CD4-positive, alpha-beta memory T cell (primary cell): ENCODE measurements around the gene UCHL3. TPM values are rescaled to one million over a fixed set of nuclear protein-coding genes. Genes with fewer than 3 reads are reported as not detected.
A peak's percentile ranks its signal among the peaks of the same experiment; 100 is the strongest.
"Not testable (repeated sequence)": the region's sequence is repeated elsewhere in the genome, so short reads cannot be mapped to it uniquely, and the experiment has no call there.

Source experiments
- CTCF ChIA-PET: fragments of 350-600 bp; sonication (Branson Sonifier 250); formaldehyde crosslinking; loops from one replicate; lab custom pipeline; 2021; ENCODE audit warnings: inconsistent platforms; ENCODE audit not compliant: partially characterized antibody; lab: Charles Lee
- POLR2A ChIA-PET: fragments of 350-600 bp; sonication (Branson Sonifier 250); formaldehyde crosslinking; loops from one replicate; lab custom pipeline; 2021; ENCODE audit not compliant: partially characterized antibody; lab: Charles Lee
- DNase-seq, 5 donors: peaks; one replicate each; pipeline versions ENCODE4 v3.0.0 to v3.0.0-alpha.2; 2020 to 2022; ENCODE audit warnings: mixed read lengths in 1 of 5
- H3K27ac ChIP-seq: one replicate; pipeline ENCODE4 v1.7.0; 2013; ENCODE audit warnings: low read depth, low read length
- H3K27me3 ChIP-seq: 2 replicates; pipeline ENCODE4 v1.7.0; 2013; ENCODE audit warnings: mild to moderate bottlenecking, low read length, moderate library complexity; ENCODE audit not compliant: insufficient read depth
- H3K36me3 ChIP-seq: 2 replicates; pipeline ENCODE4 v1.7.0; 2013; ENCODE audit warnings: mild to moderate bottlenecking, low read length, moderate library complexity; ENCODE audit not compliant: insufficient read depth
- H3K4me1 ChIP-seq: 2 replicates; pipeline ENCODE4 v1.7.0; 2013; ENCODE audit warnings: mild to moderate bottlenecking, low read length, moderate library complexity; ENCODE audit not compliant: insufficient read depth
- H3K4me3 ChIP-seq, 2 donors: one replicate each; pipeline ENCODE4 v1.7.0; 2013; ENCODE audit warnings: low read length in 2 of 2, mild to moderate bottlenecking in 1 of 2
- H3K9me3 ChIP-seq, 2 donors: one replicate each; pipeline ENCODE4 v1.7.0; 2013; ENCODE audit warnings: low read length in 2 of 2, control low read depth in 1 of 2; ENCODE audit not compliant: control insufficient read depth in 1 of 2
- H3K27ac Mint-ChIP-seq, 7 donors: one replicate each; pipeline ENCODE4 v1.8.0; 2020 to 2021; ENCODE audit warnings: mixed read lengths in 7 of 7, mild to moderate bottlenecking in 6 of 7, inconsistent platforms in 3 of 7, moderate library complexity in 3 of 7
- H3K27me3 Mint-ChIP-seq, 2 donors: one replicate each; pipeline ENCODE4 v1.8.0; 2020 to 2021; ENCODE audit warnings: mixed read lengths in 2 of 2
- H3K36me3 Mint-ChIP-seq, 2 donors: one replicate each; pipeline ENCODE4 v1.8.0; 2020 to 2021; ENCODE audit warnings: mixed read lengths in 2 of 2, inconsistent platforms in 1 of 2, mild to moderate bottlenecking in 1 of 2
- H3K4me1 Mint-ChIP-seq, 4 donors: one replicate each; pipeline ENCODE4 v1.8.0; 2020 to 2021; ENCODE audit warnings: mixed read lengths in 4 of 4, mild to moderate bottlenecking in 1 of 4
- H3K4me3 Mint-ChIP-seq, 8 donors: one replicate each; pipeline ENCODE4 v1.8.0; 2020 to 2021; ENCODE audit warnings: mixed read lengths in 8 of 8, mild to moderate bottlenecking in 7 of 8, moderate library complexity in 6 of 8, inconsistent platforms in 3 of 8
- H3K9me3 Mint-ChIP-seq, 8 donors: one replicate each; pipeline ENCODE4 v1.8.0; 2020 to 2021; ENCODE audit warnings: mixed read lengths in 8 of 8, mild to moderate bottlenecking in 5 of 8, inconsistent platforms in 3 of 8, moderate library complexity in 1 of 8
- intact Hi-C: fragments of 100-400 bp; cut with micrococcal nuclease; formaldehyde crosslinking; loops from one replicate; pipeline ENCODE4 v1.15.1; 2023
- polyA plus RNA-seq, 2 donors: library from polyadenylated mRNA; unstranded; fragments of 300-500 nt; fragmentation: Illumina TruSeq; gene quantifications; one replicate each; pipeline ENCODE4 v1.2.3, GENCODE V29; 2021
- total RNA-seq, 2 experiments: library from RNA; stranded (reverse); gene quantifications; one replicate each; pipeline ENCODE4 v1.2.3, GENCODE V29; 2021

The UCHL3 gene
- total and polyA plus RNA-seq, 4 experiments from 2014 or later = 17.5 to 87.4 (median 33.7) TPM

DNA sequence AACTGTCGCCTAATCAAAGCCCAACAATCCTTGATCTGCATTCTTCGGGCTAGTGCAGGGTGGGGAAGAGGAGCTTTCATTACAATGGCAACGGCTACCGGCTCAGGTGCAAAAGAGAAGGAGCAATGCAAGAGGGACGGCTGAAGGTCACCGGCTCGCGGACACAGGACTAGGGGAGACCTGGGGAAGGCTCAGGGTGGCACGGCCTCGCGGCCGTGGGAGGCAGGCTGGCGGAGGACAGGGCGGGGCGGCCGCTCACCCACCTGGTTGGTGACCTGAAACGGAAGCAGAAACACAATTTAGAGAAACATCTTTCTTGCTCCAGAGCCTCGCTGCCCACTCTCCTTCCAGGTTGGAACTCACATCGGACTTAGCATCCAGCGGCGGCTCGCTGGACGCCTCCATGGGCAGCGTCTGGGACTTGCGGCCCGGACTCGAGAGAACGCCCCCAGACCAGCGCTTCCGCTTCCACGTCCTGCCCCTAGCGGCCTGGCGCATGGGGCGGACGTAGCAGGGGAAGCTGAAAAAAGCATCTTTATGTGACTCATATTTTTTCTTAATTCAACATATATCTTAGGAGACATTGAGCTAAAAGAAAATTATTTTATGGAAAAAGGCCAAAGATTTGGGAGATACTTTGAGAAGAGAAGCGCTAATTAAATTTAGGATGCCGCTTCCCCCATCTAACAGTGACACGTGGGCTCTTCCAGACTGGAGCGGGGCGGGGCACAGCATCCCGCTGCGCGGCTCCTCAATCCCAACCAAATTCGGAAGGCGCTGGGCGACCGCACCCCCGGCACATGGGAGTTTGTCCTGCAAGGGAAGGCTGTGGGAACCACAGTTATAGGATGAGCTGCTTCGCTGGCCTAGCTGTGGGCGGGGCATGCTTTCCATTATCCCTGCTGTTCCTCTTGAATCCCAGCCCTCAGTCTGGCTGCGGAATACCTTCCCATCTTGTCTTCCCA lies 11.9 kb upstream of the UCHL3 start, which contains the start of gene COMMD6:
Gene COMMD6, minus strand, starts transcription at position 441 of the 965 bp plus-strand sequence. Its CDS starts 36 bp downstream, at position 405.
- POLR2A ChIA-PET = interaction anchor here (0.7 to 2.2 kb wide), 7 partner anchors 10 to 1454 kb away, joined by 3 to 13 read pairs (median 5); partner anchors contain the start of genes CLN5 and UCHL3
- intact Hi-C loops = loop anchor here (1.0 kb wide), 1 partner anchor 12 kb away; the partner anchor contains the start of gene UCHL3
- Mint-ChIP-seq H3K4me3 (peak within 1 kb of the TSS; percentile 93 to 99 (median 96)), H3K27ac (peak within 1 kb of the TSS; percentile 80 to 94 (median 92)), H3K4me1 (peaks cover 25 to 52% (median 40%) of the 10 kb centered on the region in 4 donors), H3K9me3 (peaks cover 0 to 2% (median 0%) of the 10 kb centered on the region in 8 donors), H3K27me3 (no peaks in the 10 kb centered on the region), H3K36me3 (peaks cover 14 to 22% of the 10 kb centered on the region in 2 donors)
- Histone ChIP-seq H3K27ac (peak within 1 kb of the TSS; percentile 78), H3K27me3 (no peaks in the 10 kb centered on the region), H3K36me3 (no peaks in the 10 kb centered on the region), H3K4me3 (peak within 1 kb of the TSS; percentile 96 to 98), H3K9me3 (no peaks in the 10 kb centered on the region), H3K4me1 (peaks cover 50% of the 10 kb centered on the region)
- CTCF ChIA-PET = interaction anchor here (0.9 to 2.0 kb wide), 6 partner anchors 9 to 211 kb away, joined by 3 to 7 read pairs (median 6); no protein-coding TSS in a partner anchor
- DNase-seq = peak; percentile 66 to 77 (median 69)

DNA sequence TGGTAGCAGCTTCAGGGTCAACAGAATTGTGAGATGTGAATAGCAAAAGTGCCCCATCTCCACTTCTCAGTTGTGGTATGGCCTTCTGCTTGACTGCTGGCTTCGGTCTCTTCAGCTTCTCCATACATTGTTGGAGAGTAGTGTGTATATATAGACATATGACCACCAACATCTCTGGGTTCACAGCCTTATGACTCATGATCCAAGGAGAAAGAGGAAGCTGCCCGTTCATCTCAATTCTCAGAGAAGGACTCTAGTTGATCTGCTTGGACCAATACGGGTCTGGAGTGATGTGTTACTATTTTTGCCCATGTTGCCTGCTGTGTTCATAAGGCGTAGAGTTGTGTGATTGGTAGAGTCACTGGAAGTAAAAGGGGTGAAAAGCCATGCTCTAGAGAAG lies 8.3 kb upstream of the UCHL3 start:
- Histone ChIP-seq H3K27me3 (no peaks in the 10 kb centered on the region), H3K4me3 (no peak overlapping the region), H3K9me3 (no peaks in the 10 kb centered on the region), H3K27ac (no peak overlapping the region), H3K4me1 (peaks cover 19% of the 10 kb centered on the region), H3K36me3 (no peaks in the 10 kb centered on the region)
- Mint-ChIP-seq H3K27me3 (peaks cover 0 to 2% of the 10 kb centered on the region in 2 donors), H3K27ac (no peak overlapping the region), H3K9me3 (peaks cover 0 to 1% (median 0%) of the 10 kb centered on the region in 8 donors), H3K4me1 (peaks cover 12 to 22% (median 16%) of the 10 kb centered on the region in 4 donors), H3K36me3 (peaks cover 0 to 10% of the 10 kb centered on the region in 2 donors), H3K4me3 (no peak overlapping the region)
- DNase-seq = no peak
- CTCF ChIA-PET = interaction anchor here (0.9 kb wide), 1 partner anchor 11 kb away, joined by 4 read pairs; no protein-coding TSS in a partner anchor
- POLR2A ChIA-PET = no interaction called here
- intact Hi-C loops = loop anchor here (10.0 kb wide), 1 partner anchor 1784 kb away; the partner anchor contains the start of gene MYCBP2

DNA sequence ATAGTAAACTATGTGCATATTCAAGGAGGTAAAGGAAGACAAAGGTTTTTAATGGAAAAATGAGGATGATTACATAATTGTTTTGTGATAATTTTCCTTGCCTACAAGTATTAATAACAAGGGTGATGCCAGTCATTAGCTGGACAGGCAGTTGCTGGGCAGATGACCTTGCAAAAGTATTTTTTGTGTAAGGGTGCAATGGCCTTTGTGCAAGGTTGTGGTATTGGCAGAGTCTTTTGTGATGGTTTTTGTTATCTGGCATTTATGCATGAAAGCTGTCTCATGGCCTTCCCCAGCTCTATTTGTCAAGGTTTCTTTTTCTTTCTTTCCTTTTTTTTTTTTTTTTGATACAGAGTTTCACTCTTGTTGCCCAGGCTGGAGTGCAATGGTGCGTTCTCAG lies 7.6 kb upstream of the UCHL3 start:
- H3K27ac Mint-ChIP-seq = no peak overlapping the region
- no peak for DNase-seq
- no peaks in the 10 kb centered on the region for H3K9me3 Mint-ChIP-seq
- ChIA-PET POLR2A (interaction anchor here (0.7 kb wide), 1 partner anchor 10 kb away, joined by 4 read pairs; no protein-coding TSS in a partner anchor), CTCF (no interaction called here)
- Histone ChIP-seq H3K4me1 (peaks cover 13% of the 10 kb centered on the region), H3K27me3 (no peaks in the 10 kb centered on the region), H3K4me3 (no peak overlapping the region), H3K36me3 (no peaks in the 10 kb centered on the region), H3K27ac (no peak overlapping the region), H3K9me3 (no peaks in the 10 kb centered on the region)
- peaks cover 5 to 15% (median 10%) of the 10 kb centered on the region in 4 donors for H3K4me1 Mint-ChIP-seq
- intact Hi-C loops = loop anchor here (10.0 kb wide), 1 partner anchor 1783 kb away; the partner anchor contains the start of gene MYCBP2
- H3K36me3 Mint-ChIP-seq = peaks cover 0 to 10% of the 10 kb centered on the region in 2 donors
- H3K4me3 Mint-ChIP-seq = no peak overlapping the region
- H3K27me3 Mint-ChIP-seq = peaks cover 0 to 2% of the 10 kb centered on the region in 2 donors

DNA sequence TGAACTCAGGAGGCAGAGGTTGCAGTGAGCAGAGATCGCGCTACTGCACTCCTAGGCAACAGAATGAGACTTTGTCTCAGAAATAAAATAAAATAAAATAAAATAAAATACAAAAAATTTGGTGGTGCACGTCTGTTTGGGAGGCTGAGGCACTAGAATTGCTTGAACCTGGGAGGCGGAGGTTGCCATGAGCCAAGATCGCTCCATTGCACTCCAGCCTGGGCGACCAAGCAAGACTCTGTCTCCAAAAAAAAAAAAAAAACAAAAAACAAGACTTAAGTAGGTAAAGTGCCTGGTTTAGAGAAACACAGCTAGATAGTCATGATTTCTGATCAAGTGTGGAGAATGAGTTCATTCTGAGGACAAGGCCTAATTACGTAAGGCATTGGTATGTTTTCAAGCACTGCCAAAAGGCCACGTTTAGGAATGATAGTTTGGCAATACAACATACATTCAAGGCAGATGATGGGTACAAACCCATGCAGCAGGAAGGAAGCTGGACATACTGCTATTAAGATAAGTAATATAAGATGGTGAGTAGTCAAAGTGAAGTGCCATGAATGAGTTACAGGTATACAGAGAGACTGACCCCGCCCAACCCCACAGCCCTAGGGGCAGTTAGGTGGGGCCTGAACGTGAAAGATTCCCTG lies 4.8 kb upstream of the UCHL3 start:
- Histone ChIP-seq H3K27ac (no peak overlapping the region), H3K27me3 (no peaks in the 10 kb centered on the region), H3K36me3 (no peaks in the 10 kb centered on the region), H3K9me3 (no peaks in the 10 kb centered on the region), H3K4me1 (peaks cover 6% of the 10 kb centered on the region), H3K4me3 (no peak overlapping the region)
- POLR2A ChIA-PET = no interaction called here
- CTCF ChIA-PET = no interaction called here
- Mint-ChIP-seq H3K36me3 (peaks cover 0 to 4% of the 10 kb centered on the region in 2 donors), H3K4me1 (peaks cover 7 to 9% (median 8%) of the 10 kb centered on the region in 4 donors), H3K27ac (no peak overlapping the region), H3K27me3 (peaks cover 0 to 2% of the 10 kb centered on the region in 2 donors), H3K4me3 (no peak overlapping the region), H3K9me3 (peaks cover 0 to 3% (median 0%) of the 10 kb centered on the region in 8 donors)
- no peak for DNase-seq
- intact Hi-C loops = loop anchor here (5.0 to 10.0 kb wide), 2 partner anchors 1447 to 1780 kb away; partner anchors contain the start of genes CLN5 and MYCBP2

DNA sequence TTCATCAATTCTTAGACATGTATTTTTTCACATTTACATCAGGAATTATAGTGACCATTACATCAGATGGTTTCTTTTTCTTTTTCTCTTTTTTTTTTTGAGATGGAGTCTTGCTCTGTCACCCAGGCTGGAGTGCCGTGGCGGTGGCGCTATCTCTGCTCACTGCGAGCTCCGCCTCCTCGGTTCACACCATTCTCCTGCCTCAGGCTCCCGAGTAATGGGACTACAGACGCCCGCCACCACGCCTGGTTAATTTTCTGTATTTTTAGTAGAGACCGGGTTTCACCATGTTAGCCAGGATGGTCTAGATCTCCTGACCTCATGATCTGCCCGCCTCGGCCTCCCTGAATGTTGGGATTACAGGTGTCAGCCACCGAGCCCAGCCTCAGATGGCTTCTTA lies 4.2 kb upstream of the UCHL3 start:
- H3K4me1 ChIP-seq, H3K4me3 Mint-ChIP-seq, H3K9me3 Mint-ChIP-seq, H3K4me3 ChIP-seq, H3K9me3 ChIP-seq, H3K36me3 ChIP-seq, H3K27ac ChIP-seq, POLR2A ChIA-PET, H3K27me3 ChIP-seq, H3K27me3 Mint-ChIP-seq, DNase-seq, H3K36me3 Mint-ChIP-seq, H3K27ac Mint-ChIP-seq, CTCF ChIA-PET: not testable (repeated sequence)
- H3K4me1 Mint-ChIP-seq = peaks cover 9 to 14% (median 11%) of the 10 kb centered on the region in 4 donors
- intact Hi-C loops = loop anchor here (5.0 to 10.0 kb wide), 2 partner anchors 1447 to 1779 kb away; partner anchors contain the start of genes CLN5 and MYCBP2

DNA sequence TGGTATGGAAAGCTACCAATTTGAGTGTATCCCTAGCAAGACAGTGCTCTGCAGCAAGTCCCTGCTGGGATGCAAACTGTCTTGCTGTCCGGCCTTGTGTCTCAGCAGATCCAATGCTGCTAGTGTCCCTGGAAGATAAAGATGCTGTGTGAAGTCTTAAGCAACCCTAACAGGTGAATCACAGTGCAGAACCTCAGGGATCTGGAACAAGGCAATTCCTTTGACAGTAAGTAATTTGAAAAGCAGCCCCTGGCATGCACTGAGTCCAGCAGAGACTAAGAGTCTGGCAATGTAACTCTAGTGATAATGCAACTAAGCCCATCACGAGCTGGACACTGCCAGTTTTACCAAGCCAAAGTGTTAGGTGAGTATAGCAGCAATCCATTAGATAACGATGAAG lies 1.7 kb upstream of the UCHL3 start:
- Mint-ChIP-seq H3K4me3 (peak overlapping the region in 1 of 8 donors; percentile 12), H3K36me3 (peaks cover 0 to 5% of the 10 kb centered on the region in 2 donors), H3K27ac (no peak overlapping the region), H3K4me1 (peaks cover 18 to 34% (median 23%) of the 10 kb centered on the region in 4 donors), H3K27me3 (peaks cover 0 to 2% of the 10 kb centered on the region in 2 donors), H3K9me3 (peaks cover 0 to 3% (median 0%) of the 10 kb centered on the region in 8 donors)
- Histone ChIP-seq H3K9me3 (no peaks in the 10 kb centered on the region), H3K27me3 (no peaks in the 10 kb centered on the region), H3K4me3 (no peak overlapping the region), H3K36me3 (no peaks in the 10 kb centered on the region), H3K27ac (no peak overlapping the region), H3K4me1 (peaks cover 30% of the 10 kb centered on the region)
- DNase-seq = no peak
- ChIA-PET POLR2A (interaction anchor here (0.8 kb wide), 1 partner anchor 10 kb away, joined by 4 read pairs; the partner anchor contains the start of gene COMMD6), CTCF (interaction anchor here (1.5 kb wide), 1 partner anchor 10 kb away, joined by 7 read pairs; the partner anchor contains the start of gene COMMD6)
- intact Hi-C loops = loop anchor here (2.0 to 10.0 kb wide), 3 partner anchors 221 to 1777 kb away; partner anchors contain the start of genes CLN5 and MYCBP2
